ENCODE data around the gene UBE2B.

The UBE2B gene

DNA sequence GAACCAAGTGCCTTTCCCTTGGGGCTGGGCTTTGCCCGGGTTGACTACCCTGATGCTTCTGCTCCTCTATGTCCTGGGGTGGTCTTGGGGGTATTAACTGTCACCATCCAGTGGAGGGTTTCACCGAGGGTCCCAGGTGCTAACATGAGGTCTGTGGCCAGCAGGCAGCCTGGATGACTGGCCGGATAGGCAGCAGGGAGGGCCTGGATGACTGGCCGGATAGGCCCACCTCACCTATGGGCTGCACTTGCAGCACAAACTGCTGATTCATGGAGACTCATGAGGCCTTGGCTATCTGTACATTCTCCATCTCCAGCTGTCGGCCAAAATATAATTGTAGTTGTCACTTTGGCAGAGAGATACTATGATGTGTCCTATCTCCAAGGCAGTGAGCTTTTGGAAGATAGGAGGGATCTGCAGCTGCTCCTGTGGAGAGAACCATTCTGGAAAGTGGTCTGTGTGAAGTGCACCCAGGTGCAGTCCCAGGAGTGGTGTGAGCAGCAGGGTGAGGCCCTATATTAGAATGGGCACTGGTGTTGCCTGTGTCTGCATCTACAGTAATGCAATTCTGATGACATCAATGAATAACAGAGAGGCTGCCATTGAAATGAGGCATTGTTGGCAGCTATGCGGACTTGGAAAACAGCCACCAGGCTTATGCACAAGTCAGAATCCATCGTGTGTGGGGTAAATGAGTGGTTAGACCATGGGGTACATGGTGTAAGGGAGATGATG is 66.6 kb downstream of the UBE2B start:
- peak; percentile 62 for DNase-seq (ENCODE audit: low read depth)

DNA sequence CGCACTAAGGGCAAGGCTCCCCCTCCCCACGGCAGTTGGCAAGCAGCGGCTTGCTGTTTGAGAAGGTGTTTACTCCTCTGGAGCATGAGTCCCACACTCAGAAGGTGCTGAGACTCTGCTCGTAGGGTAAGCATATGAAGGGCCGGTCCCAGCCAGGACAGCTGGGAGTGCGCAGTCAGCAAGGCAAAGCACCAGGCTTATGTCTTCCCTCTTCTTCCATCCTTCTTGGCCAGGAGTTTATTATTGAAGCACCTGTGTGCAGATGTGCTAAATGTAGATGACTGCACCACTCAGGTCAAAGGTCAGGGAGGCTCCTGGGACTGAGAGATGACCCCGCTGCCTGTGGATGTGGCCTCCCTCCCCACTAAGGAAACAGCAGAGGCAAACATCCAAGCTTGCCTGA is 67.4 kb downstream of the UBE2B start:
- DNase-seq (ENCODE audit: low read depth), result no peak

DNA sequence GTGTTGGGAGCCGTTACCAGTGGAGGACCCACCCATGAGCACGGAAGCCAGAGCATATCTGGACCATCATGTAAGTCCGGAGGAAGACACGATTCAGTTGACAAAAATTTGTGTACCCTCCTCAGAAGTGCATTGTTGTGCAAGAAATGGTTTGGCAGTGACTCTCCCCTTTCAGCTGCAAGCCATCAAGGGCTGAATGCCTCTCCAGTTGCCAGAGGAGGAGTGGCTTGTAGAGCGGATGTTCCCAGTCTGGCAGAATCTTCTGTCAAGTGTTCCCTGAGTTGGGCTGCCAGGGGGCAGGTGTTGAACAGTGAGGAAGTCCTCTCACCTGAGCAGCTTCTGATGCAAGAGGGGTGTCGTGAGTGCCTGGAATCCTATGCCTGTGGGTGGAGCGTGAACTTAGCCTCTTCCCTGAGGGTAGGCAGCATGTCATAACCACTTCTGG is 67.9 kb downstream of the UBE2B start:
- DNase-seq (ENCODE audit: low read depth), result peak; percentile 97

DNA sequence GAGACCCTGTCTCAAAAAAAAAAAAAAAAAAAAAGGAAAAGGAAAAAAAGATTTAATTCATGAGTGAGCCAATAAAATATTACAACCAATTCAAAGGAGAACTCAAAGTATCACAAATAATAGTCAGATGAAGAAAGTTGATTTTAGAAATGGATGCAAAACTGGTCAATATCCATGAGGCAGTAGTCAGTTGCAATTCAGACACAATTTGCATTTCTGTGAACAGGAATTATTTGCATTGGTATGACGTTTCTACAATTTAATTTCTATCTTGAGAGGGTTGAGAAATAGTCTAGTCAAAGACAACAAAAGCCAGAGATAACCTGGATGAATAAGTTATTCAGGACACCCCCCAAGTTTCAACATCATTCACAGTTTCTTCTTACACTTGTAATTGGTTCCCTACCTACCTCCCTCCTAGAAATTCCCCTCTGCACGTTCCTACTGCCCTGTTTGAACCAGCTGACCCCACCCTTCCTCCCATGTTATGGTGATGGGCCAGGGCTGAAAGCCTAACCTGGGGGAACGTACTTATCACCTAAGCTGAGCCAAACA is 68.9 kb downstream of the UBE2B start:
- no peak for DNase-seq (ENCODE audit: low read depth)

Data from GM04504 (cell line).